WTC11 (cell line): Measurements from ENCODE around the gene EMP2.

Experiments used
- AFF4 ChIP-seq: sonication (generic); formaldehyde crosslinking; IDR thresholded peaks from 2 replicates; pipeline ENCODE4 v1.8.1; 2023; ENCODE audit warnings: mild to moderate bottlenecking, missing genetic modification reagents, borderline replicate concordance
- ATF2 ChIP-seq: sonication (generic); formaldehyde crosslinking; IDR thresholded peaks from 2 replicates; pipeline ENCODE4 v1.8.1; 2022; ENCODE audit warnings: low read depth, missing genetic modification reagents, borderline replicate concordance
- E2F1 ChIP-seq: sonication (generic); formaldehyde crosslinking; IDR thresholded peaks from 2 replicates; pipeline ENCODE4 v1.8.0; 2022; ENCODE audit warnings: mild to moderate bottlenecking, missing genetic modification reagents
- ESRRA ChIP-seq: sonication (generic); formaldehyde crosslinking; IDR thresholded peaks from 2 replicates; pipeline ENCODE4 v1.8.1; 2022; ENCODE audit warnings: mild to moderate bottlenecking, missing genetic modification reagents, borderline replicate concordance
- GABPB1 ChIP-seq: sonication (generic); formaldehyde crosslinking; IDR thresholded peaks from 2 replicates; pipeline ENCODE4 v1.8.1; 2023; ENCODE audit warnings: mild to moderate bottlenecking, missing genetic modification reagents
- NR2C2 ChIP-seq: sonication (generic); formaldehyde crosslinking; IDR thresholded peaks from 2 replicates; pipeline ENCODE4 v1.8.0; 2022; ENCODE audit warnings: mild to moderate bottlenecking, missing genetic modification reagents
- PREB ChIP-seq: sonication (generic); formaldehyde crosslinking; IDR thresholded peaks from 2 replicates; pipeline ENCODE4 v1.8.1; 2022; ENCODE audit warnings: mild to moderate bottlenecking, missing genetic modification reagents, moderate library complexity, borderline replicate concordance
- ZBTB21 ChIP-seq: sonication (generic); formaldehyde crosslinking; IDR thresholded peaks from 2 replicates; pipeline ENCODE4 v1.8.1; 2023; ENCODE audit warnings: mild to moderate bottlenecking, missing genetic modification reagents, borderline replicate concordance
- ZNF396 ChIP-seq: fragments of 250-450 bp; sonication (Bioruptor Pico); IDR thresholded peaks from 2 replicates; pipeline ENCODE4 v1.8.0; 2021; ENCODE audit warnings: mild to moderate bottlenecking, moderate library complexity, borderline replicate concordance
- TF ChIP-seq, protein P1 (sequence below): fragments of 200-600 bp; IDR thresholded peaks from 2 replicates; pipeline ENCODE4 v1.8.0; 2022; ENCODE audit warnings: antibody characterized with exemption
- TF ChIP-seq, protein P2 (sequence below): fragments of 250-450 bp; sonication (Bioruptor Pico); IDR thresholded peaks from 2 replicates; pipeline ENCODE4 v1.9.0; 2021; ENCODE audit warnings: mild to moderate bottlenecking, borderline replicate concordance

DNA sequence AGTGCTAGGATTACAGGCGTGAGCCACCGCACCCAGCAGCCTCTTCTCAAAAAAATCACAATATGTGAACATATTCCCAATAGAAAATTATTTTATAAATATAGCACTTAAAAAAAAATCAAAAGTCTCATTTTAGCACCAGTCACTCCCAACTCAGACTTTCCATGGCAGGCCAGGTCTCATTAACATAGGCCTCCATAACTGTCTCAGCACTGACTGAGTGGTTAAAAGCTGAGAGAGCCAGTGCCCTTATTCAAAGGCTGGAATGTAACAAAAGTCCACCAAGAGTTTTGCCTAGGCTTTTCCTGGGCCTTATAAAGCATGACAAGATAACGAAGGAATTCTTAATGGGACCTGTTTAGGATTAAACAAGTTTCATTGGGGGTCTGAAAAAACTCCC, 79.8 kb downstream of the EMP2 start:
- TF ChIP-seq, protein P1, sequence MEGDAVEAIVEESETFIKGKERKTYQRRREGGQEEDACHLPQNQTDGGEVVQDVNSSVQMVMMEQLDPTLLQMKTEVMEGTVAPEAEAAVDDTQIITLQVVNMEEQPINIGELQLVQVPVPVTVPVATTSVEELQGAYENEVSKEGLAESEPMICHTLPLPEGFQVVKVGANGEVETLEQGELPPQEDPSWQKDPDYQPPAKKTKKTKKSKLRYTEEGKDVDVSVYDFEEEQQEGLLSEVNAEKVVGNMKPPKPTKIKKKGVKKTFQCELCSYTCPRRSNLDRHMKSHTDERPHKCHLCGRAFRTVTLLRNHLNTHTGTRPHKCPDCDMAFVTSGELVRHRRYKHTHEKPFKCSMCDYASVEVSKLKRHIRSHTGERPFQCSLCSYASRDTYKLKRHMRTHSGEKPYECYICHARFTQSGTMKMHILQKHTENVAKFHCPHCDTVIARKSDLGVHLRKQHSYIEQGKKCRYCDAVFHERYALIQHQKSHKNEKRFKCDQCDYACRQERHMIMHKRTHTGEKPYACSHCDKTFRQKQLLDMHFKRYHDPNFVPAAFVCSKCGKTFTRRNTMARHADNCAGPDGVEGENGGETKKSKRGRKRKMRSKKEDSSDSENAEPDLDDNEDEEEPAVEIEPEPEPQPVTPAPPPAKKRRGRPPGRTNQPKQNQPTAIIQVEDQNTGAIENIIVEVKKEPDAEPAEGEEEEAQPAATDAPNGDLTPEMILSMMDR: no peak
- no peak for TF ChIP-seq ZBTB21
- no peak for TF ChIP-seq GABPB1 (CRISPR knock-in tag)
- TF ChIP-seq AFF4 (CRISPR knock-in tag): no peak
- TF ChIP-seq, protein P2, sequence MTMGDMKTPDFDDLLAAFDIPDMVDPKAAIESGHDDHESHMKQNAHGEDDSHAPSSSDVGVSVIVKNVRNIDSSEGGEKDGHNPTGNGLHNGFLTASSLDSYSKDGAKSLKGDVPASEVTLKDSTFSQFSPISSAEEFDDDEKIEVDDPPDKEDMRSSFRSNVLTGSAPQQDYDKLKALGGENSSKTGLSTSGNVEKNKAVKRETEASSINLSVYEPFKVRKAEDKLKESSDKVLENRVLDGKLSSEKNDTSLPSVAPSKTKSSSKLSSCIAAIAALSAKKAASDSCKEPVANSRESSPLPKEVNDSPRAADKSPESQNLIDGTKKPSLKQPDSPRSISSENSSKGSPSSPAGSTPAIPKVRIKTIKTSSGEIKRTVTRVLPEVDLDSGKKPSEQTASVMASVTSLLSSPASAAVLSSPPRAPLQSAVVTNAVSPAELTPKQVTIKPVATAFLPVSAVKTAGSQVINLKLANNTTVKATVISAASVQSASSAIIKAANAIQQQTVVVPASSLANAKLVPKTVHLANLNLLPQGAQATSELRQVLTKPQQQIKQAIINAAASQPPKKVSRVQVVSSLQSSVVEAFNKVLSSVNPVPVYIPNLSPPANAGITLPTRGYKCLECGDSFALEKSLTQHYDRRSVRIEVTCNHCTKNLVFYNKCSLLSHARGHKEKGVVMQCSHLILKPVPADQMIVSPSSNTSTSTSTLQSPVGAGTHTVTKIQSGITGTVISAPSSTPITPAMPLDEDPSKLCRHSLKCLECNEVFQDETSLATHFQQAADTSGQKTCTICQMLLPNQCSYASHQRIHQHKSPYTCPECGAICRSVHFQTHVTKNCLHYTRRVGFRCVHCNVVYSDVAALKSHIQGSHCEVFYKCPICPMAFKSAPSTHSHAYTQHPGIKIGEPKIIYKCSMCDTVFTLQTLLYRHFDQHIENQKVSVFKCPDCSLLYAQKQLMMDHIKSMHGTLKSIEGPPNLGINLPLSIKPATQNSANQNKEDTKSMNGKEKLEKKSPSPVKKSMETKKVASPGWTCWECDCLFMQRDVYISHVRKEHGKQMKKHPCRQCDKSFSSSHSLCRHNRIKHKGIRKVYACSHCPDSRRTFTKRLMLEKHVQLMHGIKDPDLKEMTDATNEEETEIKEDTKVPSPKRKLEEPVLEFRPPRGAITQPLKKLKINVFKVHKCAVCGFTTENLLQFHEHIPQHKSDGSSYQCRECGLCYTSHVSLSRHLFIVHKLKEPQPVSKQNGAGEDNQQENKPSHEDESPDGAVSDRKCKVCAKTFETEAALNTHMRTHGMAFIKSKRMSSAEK: no peak
- TF ChIP-seq ESRRA (CRISPR knock-in tag): no peak
- TF ChIP-seq NR2C2 (CRISPR knock-in tag): no peak
- TF ChIP-seq ATF2: no peak
- no peak for TF ChIP-seq PREB (CRISPR knock-in tag)
- no peak for TF ChIP-seq E2F1 (CRISPR knock-in tag)
- no peak for TF ChIP-seq ZNF396 (CRISPR knock-in tag)
